ENCODE results near the gene WDR47.
"Not testable (repeated sequence)": the region's sequence is repeated elsewhere in the genome, so short reads cannot be mapped to it uniquely, and the experiment has no call there.

WDR47 gene

GRCh38 chr1:108961752-108962486 lies 80.0 kb downstream of the WDR47 start:
- no peak for FAIRE-seq

- FAIRE-seq = no peak
Observed at GRCh38 chr1:108961198-108961597, 80.7 kb downstream of the WDR47 start.

GRCh38 chr1:108960719-108961118 lies 81.2 kb downstream of the WDR47 start:
- FAIRE-seq = no peak

GRCh38 chr1:108957888-108958287 lies 84.0 kb downstream of the WDR47 start:
- no peak for FAIRE-seq

GRCh38 chr1:108955881-108956280 lies 86.0 kb downstream of the WDR47 start:
- FAIRE-seq = no peak

- no peak for FAIRE-seq
Observed at GRCh38 chr1:108955111-108955510, 86.8 kb downstream of the WDR47 start.

- no peak for FAIRE-seq
Observed at GRCh38 chr1:108953452-108953851, 88.5 kb downstream of the WDR47 start.

GRCh38 chr1:108951242-108951641 lies 90.7 kb downstream of the WDR47 start:
- FAIRE-seq = no peak

- FAIRE-seq = no peak
Observed at GRCh38 chr1:108949044-108949443, 92.9 kb downstream of the WDR47 start.

GRCh38 chr1:108947871-108948525 lies 93.9 kb downstream of the WDR47 start:
- no peak for FAIRE-seq

- no peak for FAIRE-seq
Observed at GRCh38 chr1:108936170-108936569, 105.7 kb downstream of the WDR47 start.

- FAIRE-seq = no peak
Observed at GRCh38 chr1:108933944-108934343, 108.0 kb downstream of the WDR47 start.

- not testable (repeated sequence) for FAIRE-seq
Observed at GRCh38 chr1:108927565-108927964, 114.3 kb downstream of the WDR47 start.

GRCh38 chr1:108925920-108926319 lies 116.0 kb downstream of the WDR47 start:
- no peak for FAIRE-seq

Measured in colon (tissue), 2 donors.